ENCODE measurements around the gene MINDY1.

MINDY1 gene

DNA sequence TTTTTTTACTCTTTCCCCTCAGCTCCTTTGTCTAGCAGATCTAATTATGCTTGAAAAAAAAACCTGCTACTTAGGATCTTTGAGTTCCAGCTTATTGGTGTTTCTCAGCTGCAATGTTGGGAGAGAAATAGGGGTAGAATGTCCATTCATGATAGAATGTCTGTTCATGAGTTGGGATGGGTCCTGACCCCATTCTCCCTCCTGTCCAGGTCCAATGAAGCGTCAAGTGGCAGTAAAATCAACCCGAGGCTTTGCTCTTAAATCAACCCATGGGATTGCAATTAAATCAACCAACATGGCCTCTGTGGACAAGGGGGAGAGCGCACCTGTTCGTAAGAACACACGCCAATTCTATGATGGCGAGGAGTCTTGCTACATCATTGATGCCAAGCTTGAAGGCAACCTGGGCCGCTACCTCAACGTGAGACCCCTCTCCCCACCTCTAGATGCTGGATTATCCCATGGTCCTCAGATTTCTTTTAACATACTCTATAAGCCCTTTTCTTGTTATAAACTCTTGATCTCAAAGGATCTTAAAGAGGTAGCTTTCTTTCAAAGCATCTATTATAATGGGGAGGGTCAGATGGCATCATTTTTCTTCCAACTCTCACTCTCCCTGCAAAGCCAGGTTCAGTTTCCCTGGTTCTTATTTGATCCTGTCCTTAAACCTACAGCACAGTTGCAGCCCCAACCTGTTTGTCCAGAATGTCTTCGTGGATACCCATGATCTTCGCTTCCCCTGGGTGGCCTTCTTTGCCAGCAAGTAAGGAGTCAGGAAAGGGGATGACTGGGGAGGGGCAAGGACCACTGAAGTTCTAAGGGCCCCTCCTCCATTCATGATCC is 43.2 kb downstream of the MINDY1 start:
- no peak for DNase-seq

DNA sequence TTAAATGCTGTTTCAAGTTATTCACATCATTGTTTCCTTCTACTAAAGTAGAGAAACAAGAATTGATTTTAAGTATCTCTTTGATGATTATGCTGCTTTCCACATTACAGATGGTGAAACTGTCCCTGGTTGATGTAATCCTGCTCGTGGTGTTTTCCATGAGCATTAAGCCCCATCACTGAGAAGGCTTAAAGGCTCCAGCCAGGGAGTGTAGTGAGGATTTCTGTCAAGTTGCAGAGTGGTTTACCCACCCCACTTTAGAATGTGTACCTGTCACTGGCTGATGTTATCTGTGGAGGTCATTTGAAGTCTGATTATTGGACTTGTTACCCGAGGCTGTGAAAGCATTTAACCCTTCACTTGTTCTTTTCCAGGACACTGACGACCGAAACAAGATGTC is 44.9 kb downstream of the MINDY1 start:
- DNase-seq = no peak

DNA sequence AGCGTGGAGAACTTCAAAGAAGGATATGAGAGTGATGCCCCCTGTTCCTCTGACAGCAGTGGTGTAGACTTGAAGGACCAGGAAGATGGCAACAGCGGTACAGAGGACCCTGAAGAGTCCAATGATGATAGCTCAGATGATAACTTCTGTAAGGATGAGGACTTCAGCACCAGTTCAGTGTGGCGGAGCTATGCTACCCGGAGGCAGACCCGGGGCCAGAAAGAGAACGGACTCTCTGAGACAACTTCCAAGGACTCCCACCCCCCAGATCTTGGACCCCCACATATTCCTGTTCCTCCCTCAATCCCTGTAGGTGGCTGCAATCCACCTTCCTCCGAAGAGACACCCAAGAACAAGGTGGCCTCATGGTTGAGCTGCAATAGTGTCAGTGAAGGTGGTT is 46.1 kb downstream of the MINDY1 start:
- no peak for DNase-seq

DNA sequence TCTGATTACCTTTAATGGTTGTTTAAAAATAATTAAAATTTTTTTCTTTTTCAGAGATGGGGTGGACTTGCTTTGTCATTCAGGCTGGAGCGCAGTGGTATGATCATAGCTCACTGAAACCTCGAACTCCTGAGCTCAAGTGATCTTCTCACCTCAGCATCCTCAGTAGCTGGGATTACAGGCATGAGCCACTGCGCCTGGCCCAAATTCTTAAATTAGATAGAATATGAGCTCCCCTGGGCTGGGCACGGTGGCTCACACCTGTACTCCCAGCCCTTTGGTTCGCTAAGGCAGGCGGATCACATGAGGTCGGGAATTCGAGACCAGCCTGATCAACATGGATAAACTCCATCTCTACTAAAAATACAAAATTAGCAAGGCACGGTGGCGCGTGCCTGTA is 49.0 kb downstream of the MINDY1 start:
- no peak for DNase-seq

DNA sequence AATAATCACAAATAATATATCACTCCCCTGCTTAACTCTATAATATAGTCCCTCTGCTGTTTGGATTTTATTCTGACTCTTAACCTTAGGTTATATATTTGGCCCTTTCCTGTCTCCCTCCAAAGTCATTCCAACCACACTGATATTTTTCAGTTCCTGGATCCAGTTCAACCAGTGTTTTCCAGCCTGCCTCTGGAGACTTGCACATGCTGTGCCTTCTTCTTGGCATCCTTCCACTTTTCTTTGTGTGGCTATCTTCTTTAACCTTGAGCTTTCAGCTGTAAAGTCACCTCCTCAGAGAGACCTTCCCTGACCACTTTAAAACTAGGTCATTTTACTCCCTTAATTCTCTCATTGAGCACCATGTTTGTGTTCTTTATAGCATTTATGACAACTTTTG is 51.4 kb downstream of the MINDY1 start:
- DNase-seq = no peak

DNA sequence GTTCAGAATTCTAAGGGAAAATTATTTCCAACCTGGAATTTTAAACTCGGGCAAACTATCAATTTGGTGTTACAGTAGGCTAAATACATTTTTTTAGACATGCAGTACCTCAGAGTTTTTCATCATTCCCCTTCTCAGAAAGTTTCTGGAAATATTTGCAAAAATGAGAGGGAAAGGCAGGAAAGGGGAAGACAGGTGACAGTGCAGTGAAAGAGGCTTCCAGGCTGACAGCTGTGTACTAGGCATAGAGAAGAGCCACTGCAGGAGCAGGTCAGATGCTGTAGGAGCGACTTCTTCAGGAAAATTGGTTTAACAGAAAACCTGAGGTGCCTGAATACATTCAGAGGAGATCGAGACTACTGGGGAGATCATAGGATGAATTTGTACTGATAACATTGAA is 52.0 kb downstream of the MINDY1 start:
- DNase-seq = no peak

Data from NCI-H1417 treated with DMSO at 0.1 percent for 48 hours (cell line).